Stomach (tissue), 4 donors: Measurements from ENCODE around the gene CLCA4.

ENCODE experiments used
- EP300 ChIP-seq: sonication (generic); formaldehyde crosslinking; IDR thresholded peaks from one replicate; pipeline ENCODE4 v1.6.1; 2017; ENCODE audit warnings: antibody characterized with exemption
- POLR2AphosphoS5 ChIP-seq, 3 donors: sonication (generic); formaldehyde crosslinking; IDR thresholded peaks; one replicate each; pipeline ENCODE4 v1.6.1; 2016; ENCODE audit warnings: antibody characterized with exemption in 3 of 3
- TF ChIP-seq, protein P1 (sequence below), 7 experiments: fragments of 450-650 bp in 4 of 7; fragments of 200-600 bp in 3 of 7; sonication (generic) in 3 of 7; IDR thresholded peaks; one replicate each; pipeline ENCODE4 v1.5.1; 2016 to 2019; ENCODE audit warnings: antibody characterized with exemption in 7 of 7, control low read depth in 2 of 7, mild to moderate bottlenecking in 1 of 7

- TF ChIP-seq POLR2AphosphoS5 (IDR thresholded peaks at IDR 0.05) (no peak), EP300 (no peak)
- TF ChIP-seq, protein P1, sequence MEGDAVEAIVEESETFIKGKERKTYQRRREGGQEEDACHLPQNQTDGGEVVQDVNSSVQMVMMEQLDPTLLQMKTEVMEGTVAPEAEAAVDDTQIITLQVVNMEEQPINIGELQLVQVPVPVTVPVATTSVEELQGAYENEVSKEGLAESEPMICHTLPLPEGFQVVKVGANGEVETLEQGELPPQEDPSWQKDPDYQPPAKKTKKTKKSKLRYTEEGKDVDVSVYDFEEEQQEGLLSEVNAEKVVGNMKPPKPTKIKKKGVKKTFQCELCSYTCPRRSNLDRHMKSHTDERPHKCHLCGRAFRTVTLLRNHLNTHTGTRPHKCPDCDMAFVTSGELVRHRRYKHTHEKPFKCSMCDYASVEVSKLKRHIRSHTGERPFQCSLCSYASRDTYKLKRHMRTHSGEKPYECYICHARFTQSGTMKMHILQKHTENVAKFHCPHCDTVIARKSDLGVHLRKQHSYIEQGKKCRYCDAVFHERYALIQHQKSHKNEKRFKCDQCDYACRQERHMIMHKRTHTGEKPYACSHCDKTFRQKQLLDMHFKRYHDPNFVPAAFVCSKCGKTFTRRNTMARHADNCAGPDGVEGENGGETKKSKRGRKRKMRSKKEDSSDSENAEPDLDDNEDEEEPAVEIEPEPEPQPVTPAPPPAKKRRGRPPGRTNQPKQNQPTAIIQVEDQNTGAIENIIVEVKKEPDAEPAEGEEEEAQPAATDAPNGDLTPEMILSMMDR (IDR thresholded peaks at IDR 0.05), result no peak
Observed at GRCh38 chr1:86542631-86543030, 4.2 kb upstream of the CLCA4 start.
